ENCODE results near the gene FAAP20. TPM values are rescaled to one million over a fixed set of nuclear protein-coding genes. Genes with fewer than 3 reads are reported as not detected.
A peak's percentile ranks its signal among the peaks of the same experiment; 100 is the strongest.

Gene FAAP20
- total RNA-seq, 1 experiment from 2014 or later = 119 TPM

- Mint-ChIP-seq H3K36me3 (ENCODE audit: insufficient read depth in 1 of 3, low read depth in 3 of 3) (peaks cover 6 to 12% (median 11%) of the 10 kb centered on the region in 3 experiments; a peak in 6 of 7 replicates), H3K9me3 (no peaks in the 10 kb centered on the region), H3K4me1 (peaks cover 10 to 12% of the 10 kb centered on the region in 2 experiments; a peak in 3 of 4 replicates), H3K27ac (no peak overlapping the region), H3K4me3 (peak overlapping the region; percentile 66 to 69; a peak in 3 of 5 replicates), H3K27me3 (ENCODE audit: low read depth) (no peaks in the 10 kb centered on the region)
- Histone ChIP-seq H3K4ac (ENCODE audit: low read depth, low read length) (no peak overlapping the region), H4K20me1 (ENCODE audit: control insufficient read depth, insufficient read depth, insufficient read length) (no peaks in the 10 kb centered on the region), H2AFZ (ENCODE audit: low read length) (no peak overlapping the region), H4K91ac (ENCODE audit: insufficient read length, low read depth, low read length) (no peak overlapping the region), H4K5ac (ENCODE audit: insufficient read length, low read depth, low read length) (no peak overlapping the region), H3K14ac (ENCODE audit: insufficient read depth, low read length) (no peak overlapping the region), H3K23ac (ENCODE audit: insufficient read length, low read depth, low read length) (no peak overlapping the region), H3K9ac (ENCODE audit: extremely low read depth, insufficient read length, low read length) (no peak overlapping the region), H3K27me3 (ENCODE audit: insufficient read depth, low read length) (no peaks in the 10 kb centered on the region), H3K79me2 (ENCODE audit: insufficient read depth, low read length) (no peaks in the 10 kb centered on the region; the same call in 1 of the 2 replicates), H3K4me1 (ENCODE audit: insufficient read depth, low read length) (no peaks in the 10 kb centered on the region), H4K8ac (replicated peaks; ENCODE audit: insufficient read length, low read depth, low read length) (no peak overlapping the region), H2BK12ac (ENCODE audit: insufficient read length, low read depth, low read length) (no peak overlapping the region), H3K18ac (ENCODE audit: insufficient read length, low read depth, low read length) (no peak overlapping the region), H2BK15ac (ENCODE audit: low read depth, low read length) (no peak overlapping the region), H3K27ac (ENCODE audit: insufficient read length, low read depth, low read length) (no peak overlapping the region), H3K4me2 (ENCODE audit: insufficient read depth, insufficient read length, low read length) (no peak overlapping the region), H3K56ac (ENCODE audit: insufficient read length, low read depth, low read length) (no peak overlapping the region), H2BK5ac (ENCODE audit: insufficient read length, low read length) (no peak overlapping the region), H3K9me3 (ENCODE audit: control insufficient read depth, low read depth, low read length) (no peaks in the 10 kb centered on the region), H2BK120ac (ENCODE audit: low read depth, low read length, poor library complexity, severe bottlenecking) (no peak overlapping the region), H2AK5ac (ENCODE audit: insufficient read length, low read length) (no peak overlapping the region), H2BK20ac (ENCODE audit: low read depth, low read length, poor library complexity, severe bottlenecking) (no peak overlapping the region), H3K23me2 (ENCODE audit: insufficient read length, low read depth, low read length, poor library complexity, severe bottlenecking) (peaks cover 5% of the 10 kb centered on the region), H3T11ph (ENCODE audit: low read length) (no peak overlapping the region), H3K79me1 (ENCODE audit: insufficient read depth, low read depth, low read length, poor library complexity, severe bottlenecking) (no peaks in the 10 kb centered on the region)
- no peak for DNase-seq
- WGBS (ENCODE audit: extremely low coverage, insufficient read length, low lambda C conversion rate) = no CpG with 5 or more reads among the region's 30 CpGs
- no peak for TF ChIP-seq CTCF (conservative IDR thresholded peaks at IDR 0.05)
Observed at GRCh38 chr1:2192031-2192995, 2.3 kb downstream of the FAAP20 start.

Data from H9 (cell line).